NCI-H748 treated with DMSO at 0.1 percent for 48 hours (cell line): ENCODE results near the gene CCDC73.
A peak's percentile ranks its signal among the peaks of the same experiment; 100 is the strongest.

Source experiments
- DNase-seq: peaks from one replicate; lab custom pipeline; 2025; lab: John Stamatoyannopoulos, UW

The CCDC73 gene

DNA sequence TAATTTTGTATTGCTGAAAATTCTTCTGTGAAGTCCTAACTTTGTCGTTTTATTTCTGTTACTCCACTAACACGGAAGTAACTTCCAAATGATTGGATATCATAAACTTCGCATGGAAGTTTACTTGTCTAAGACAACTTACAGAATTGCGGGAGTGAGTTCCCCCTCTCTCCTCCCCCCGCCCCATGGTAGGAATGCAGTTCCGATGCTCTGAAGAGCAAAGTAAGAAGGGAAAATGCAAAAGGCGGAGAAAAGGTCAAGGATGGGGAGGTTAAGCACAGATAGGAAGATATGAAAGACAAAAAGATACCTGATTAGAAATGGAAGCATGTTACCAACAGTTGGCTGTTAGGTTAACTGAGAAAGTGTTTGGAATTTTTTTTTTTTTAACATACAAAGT is 209.5 kb downstream of the CCDC73 start:
- no peak for DNase-seq

DNA sequence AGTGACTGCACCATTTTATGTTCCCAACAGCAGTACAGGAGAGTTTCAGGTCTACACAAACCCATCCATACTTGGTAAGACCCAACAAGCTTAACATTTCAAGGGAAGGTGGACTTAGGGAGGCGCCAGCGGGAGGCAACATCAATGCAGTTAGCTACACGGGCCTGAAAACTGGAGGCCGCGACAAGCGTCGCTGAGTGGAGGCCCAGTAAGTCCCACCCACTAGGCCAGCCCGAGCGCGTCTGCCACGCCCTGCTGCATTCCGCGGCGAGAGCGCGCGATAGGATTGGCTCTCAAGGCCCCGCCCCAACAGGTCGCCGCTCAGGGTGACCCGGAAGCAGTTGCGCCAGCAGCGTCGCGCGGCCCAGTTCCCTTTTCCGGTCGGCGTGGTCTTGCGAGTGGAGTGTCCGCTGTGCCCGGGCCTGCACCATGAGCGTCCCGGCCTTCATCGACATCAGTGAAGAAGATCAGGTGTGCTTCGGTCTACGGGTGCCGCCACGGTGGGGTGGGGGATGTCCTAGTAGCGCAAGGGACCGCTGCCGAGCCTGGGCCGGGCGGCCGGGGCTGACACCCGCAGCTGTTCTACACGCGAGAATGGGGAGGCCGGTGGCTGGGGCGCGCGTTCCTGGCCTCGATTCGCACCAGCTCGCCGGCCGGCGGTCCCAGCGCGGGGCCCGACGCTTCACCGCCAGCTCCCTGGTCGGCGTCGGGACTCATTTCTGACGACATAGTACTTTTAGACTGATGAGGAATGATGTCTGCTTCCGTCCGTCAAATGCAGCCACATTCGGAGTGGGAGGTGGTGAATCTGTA is 210.8 kb downstream of the CCDC73 start, which contains the start of gene EIF3M:
Gene EIF3M (plus strand): TSS at position 373 of the 813 bp plus-strand sequence. CDS start 57 bp downstream, at position 430.
- peak; percentile 91 for DNase-seq

DNA sequence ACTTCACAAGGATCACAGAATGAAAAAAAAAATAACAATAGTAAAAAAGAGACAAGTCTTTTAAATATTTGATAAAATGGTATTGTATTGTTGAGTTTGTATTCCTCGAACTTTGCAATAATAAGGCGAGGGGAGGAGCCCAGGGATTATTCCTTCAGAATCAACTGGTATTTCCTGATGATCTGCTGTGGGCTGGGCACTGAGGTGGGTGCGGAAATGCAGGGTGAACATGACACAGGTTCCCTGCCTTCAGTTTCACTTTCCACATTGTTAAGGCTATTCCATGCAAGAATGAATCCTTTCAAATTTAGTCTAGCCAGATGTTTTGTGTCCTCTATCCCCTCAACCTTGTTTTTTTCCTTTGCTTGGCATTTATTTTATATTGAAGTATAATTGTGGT is 212.9 kb downstream of the CCDC73 start:
- DNase-seq = no peak

GRCh38 chr11:32580967-32581366 is 213.5 kb downstream of the CCDC73 start:
- no peak for DNase-seq

- DNase-seq = no peak
Measured at GRCh38 chr11:32576456-32576855, 218.0 kb downstream of the CCDC73 start.

GRCh38 chr11:32575070-32575469 is 219.4 kb downstream of the CCDC73 start:
- DNase-seq = no peak

- DNase-seq = no peak
Measured at GRCh38 chr11:32574421-32574820, 220.0 kb downstream of the CCDC73 start.

DNA sequence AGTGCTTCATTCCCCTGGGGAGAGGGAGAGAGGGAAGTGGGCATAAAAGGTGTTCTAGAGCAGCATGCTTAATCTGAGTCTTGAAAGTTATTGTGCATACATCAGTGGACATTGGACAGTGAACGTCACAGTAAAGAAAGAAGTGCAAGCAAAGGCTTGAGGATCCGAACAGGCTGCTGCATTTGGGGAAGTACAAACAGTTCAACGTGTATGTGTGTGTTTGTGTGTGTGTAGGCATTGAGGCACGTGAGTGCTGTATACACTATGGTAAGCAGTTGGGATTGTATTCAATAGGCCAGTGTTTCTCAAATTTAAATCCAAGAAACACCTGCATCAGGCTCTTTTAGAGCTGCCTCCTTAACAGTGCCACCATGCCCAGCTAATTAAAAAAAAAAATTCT is 221.2 kb downstream of the CCDC73 start:
- no peak for DNase-seq

DNA sequence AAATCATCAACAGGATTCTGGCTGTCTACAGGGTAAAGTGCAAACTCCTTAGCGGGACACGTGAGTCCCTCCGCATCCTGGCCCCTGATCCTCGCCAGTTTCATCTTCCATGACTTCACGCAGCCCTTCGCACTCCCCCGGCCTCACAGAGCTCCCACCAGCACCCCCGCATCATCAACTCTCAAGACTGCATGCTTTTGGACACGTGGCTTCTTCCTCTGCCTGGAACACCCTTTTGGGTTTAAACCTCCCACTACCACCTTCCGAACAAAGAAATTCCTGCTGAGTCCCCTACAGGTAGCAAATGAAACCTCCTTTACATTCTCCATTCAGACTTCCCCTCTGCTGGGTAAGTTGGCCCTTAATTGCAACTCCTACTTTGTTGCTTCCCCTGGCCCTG is 223.4 kb downstream of the CCDC73 start:
- no peak for DNase-seq

DNA sequence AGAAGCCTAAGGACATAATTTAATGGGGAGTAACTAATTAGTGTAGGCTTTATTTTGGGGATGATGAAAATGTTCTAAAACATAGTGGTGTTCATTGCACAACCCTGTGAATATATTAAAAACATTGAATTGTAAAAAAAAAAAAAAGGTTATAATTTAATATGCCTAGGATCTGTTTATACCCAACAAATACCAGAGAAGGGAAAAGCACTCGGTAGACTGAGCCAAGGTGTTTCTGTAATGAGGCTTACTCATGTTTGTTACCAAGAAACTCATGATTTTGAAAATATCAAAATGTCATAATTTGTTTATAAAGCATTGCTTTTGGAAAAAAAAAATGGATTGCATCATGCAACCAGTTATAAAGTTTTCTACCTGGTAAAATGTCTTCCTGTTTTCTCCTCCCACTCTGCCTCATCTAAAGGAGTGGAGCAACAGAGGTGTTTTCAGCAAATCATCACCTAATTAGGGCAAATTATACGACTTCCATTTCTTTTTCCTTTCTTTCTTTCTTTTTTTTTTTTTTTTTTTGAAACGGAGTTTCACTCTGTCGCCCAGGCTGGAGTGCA is 225.1 kb downstream of the CCDC73 start:
- DNase-seq = no peak

DNA sequence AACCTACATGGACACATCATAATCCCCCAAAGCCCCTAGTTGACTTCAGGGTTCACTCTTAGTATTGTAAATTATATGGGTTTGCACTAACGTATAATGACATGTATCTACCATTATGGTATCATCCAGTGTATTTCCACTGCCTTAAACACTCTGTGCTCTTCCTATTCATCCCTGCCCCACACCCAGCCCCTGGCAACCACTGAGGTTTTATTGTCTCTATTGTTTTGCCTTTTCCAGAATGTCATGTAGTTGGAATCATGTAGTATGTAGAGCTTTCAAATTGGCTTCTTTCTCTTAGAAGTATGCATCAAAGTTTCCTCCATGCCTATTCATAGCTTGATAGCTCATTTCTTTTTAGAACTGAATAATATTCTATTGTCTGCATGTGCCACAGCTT is 227.3 kb downstream of the CCDC73 start:
- no peak for DNase-seq

GRCh38 chr11:32566517-32566916 is 227.9 kb downstream of the CCDC73 start:
- no peak for DNase-seq

GRCh38 chr11:32563600-32563959 is 230.9 kb downstream of the CCDC73 start:
- no peak for DNase-seq

DNA sequence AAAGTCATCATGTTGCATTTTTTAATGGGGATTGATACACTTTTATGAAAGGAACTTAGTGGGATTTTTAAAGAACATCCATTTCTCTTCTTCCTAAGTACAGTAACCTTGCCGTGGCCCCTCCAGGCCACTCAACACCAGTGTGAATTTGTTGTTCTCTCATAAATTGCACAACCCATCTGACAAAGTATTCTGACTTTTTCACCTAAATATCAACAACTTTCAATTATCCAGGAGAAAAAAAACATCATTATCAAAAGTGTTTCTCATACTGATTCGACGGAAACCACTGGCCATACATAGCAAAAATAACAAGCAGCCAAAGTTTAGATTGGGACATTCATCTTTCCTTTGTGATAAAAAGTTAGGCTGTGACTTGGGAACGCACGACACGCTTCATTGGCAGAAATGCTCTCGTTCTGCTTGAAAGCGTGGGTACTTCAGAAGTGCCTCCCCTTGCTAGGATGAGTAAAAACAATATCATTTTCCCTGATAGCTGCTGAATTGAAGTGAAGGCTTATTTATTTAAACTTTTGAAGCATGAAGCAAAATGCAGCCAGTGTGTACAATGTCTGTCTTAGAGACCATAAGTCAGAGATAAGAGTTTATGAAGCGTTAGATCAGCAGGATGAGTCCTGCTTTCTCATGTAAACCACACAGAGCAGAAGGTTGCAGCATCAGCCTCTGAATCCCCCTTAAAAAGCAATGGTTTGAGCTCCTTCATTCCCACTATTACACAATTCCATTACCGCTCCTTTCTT is 231.4 kb downstream of the CCDC73 start:
- no peak for DNase-seq

DNA sequence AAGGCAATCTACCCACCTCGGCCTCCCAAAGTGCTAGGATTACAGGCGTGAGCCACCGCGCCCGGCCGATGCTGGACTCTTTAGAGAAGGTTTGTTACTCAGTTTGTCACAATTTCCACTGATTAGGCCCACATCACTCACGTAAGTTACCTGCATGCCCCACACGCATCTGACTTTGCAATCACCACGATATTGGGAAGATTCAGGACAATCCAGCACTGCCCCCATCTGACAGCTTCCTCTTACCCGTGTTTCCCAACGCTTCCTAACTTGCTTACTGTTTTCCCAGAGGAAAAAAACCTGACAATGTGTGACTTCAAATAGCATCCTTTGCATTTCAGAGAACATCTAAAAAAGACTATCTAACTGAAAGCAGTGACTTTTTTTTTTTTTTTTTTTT is 232.6 kb downstream of the CCDC73 start:
- no peak for DNase-seq

DNA sequence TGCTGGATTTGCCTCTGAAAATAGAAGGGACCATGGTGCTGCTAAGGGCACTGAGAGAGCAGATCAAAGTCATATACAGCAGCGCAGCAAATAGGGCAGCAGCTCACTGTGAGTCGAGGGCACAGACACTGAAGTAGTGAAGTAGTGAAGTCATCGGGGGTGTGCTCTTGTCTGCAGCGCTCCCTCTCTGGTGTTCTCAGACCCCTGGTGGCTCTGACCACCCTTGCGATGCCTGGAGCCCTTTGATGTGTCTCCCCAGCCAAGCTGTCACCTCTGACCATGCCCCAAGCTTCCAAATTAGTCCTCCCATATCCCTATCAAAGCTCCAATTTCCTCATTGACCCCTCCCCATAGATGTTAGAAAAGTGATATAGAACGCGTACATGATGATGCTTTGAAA is 238.6 kb downstream of the CCDC73 start:
- no peak for DNase-seq

DNA sequence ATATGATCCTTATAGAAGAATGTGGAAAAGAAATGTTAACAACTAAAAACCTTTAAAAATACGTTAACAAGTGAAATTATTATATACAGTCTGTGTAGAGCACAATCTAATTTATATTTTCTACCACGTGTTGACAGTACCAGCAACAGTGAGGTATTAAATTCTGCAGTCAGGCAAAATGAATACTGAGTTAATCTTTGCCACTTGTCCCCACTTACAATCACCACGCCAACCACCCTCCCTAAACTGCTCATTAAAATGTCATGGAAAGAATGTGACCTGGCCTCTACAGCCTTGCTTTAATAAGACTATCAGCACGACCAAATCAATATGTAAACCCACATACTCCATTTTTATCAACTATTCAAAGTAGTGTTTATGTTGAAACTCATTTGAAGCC is 239.4 kb downstream of the CCDC73 start:
- DNase-seq = no peak
